Astrocyte of the spinal cord (primary cell): ENCODE measurements around the gene COL4A2.
A peak's percentile ranks its signal among the peaks of the same experiment; 100 is the strongest.

Experiments
- DNase-seq: peaks from one replicate; pipeline ENCODE4 v3.0.0; 2011; ENCODE audit warnings: low read depth, low spot score
- H3K4me3 ChIP-seq: 2 replicates; pipeline ENCODE4 v1.5.1; 2011; ENCODE audit warnings: low read depth, mild to moderate bottlenecking, low read length, moderate library complexity
- in situ Hi-C: cut with HindIII; loops from 2 replicates; pipeline ENCODE4 v1.10.0; 2017; ENCODE audit warnings: low sequenced_read_pairs
- TF ChIP-seq, protein P1 (sequence below): IDR thresholded peaks from 2 replicates; pipeline ENCODE4 v1.5.1; 2012; ENCODE audit warnings: low read depth, mild to moderate bottlenecking, low read length, inconsistent platforms

COL4A2 gene

DNA sequence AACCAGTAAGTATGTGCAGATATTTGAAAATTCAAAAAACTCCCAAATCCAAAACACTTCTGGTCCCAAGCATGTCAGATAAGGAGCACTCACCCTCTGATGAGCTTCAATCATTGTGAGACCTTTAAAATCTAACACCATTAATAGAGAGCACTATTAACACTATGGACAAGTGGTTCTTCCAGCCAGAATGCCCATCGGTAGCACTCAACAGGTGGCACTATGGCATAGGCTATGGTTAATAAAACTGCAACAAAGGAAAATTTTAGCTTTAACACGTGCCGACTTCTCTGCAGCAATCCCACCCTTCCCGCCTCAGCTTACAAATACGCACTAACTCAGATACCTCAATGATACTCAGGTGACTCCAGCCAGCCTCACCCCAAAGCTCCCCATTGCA is 62.3 kb downstream of the COL4A2 start:
- in situ Hi-C loops, result no loop called here
- no peak overlapping the region for H3K4me3 ChIP-seq
- TF ChIP-seq, protein P1, sequence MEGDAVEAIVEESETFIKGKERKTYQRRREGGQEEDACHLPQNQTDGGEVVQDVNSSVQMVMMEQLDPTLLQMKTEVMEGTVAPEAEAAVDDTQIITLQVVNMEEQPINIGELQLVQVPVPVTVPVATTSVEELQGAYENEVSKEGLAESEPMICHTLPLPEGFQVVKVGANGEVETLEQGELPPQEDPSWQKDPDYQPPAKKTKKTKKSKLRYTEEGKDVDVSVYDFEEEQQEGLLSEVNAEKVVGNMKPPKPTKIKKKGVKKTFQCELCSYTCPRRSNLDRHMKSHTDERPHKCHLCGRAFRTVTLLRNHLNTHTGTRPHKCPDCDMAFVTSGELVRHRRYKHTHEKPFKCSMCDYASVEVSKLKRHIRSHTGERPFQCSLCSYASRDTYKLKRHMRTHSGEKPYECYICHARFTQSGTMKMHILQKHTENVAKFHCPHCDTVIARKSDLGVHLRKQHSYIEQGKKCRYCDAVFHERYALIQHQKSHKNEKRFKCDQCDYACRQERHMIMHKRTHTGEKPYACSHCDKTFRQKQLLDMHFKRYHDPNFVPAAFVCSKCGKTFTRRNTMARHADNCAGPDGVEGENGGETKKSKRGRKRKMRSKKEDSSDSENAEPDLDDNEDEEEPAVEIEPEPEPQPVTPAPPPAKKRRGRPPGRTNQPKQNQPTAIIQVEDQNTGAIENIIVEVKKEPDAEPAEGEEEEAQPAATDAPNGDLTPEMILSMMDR, result no peak
- no peak for DNase-seq

- in situ Hi-C loops, result no loop called here
- DNase-seq, result peak; percentile 45
- H3K4me3 ChIP-seq, result no peak overlapping the region
- TF ChIP-seq, protein P1, result no peak
Measured at GRCh38 chr13:110371550-110372465, 64.7 kb downstream of the COL4A2 start.

DNA sequence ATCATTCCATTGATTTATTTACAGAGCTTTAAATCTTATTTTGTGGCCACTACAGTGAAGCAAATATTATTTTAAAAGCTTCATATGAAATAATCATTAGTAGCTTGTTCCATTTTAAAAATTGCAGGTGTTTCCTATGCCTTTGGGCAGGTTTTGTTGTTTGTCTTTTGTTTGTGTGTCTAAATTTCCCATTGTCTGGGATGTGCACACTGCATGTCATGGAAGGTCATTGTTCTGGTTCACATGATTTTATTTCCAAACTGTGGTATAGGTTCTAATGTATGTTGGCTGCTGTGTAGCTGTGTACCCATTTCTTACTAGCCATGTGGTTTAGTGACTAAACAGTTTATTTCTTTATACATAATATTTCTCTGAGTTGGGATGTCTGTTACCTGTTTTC is 65.6 kb downstream of the COL4A2 start:
- DNase-seq, result no peak
- no peak overlapping the region for H3K4me3 ChIP-seq
- in situ Hi-C loops, result no loop called here
- TF ChIP-seq, protein P1, result no peak

DNA sequence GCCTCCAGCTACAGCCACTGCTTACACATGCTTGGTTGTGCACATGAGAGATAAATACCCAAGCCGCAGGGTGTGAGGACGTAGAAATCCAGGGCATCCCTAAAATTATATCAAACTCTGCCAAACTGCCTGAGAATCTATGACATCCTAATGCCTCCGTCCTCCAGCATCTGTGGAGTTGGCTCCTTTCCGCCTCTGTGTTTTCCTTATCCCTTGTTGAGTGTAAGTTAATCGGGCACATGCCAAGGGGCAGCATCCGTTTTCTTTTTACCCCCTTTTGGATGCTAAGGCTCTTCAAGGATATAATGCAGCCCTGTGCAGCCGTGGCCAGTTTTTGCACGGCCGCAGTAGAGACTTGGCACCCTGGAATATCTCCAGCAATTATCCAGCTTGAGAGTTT is 66.5 kb downstream of the COL4A2 start:
- DNase-seq, result no peak
- in situ Hi-C loops, result no loop called here
- no peak overlapping the region for H3K4me3 ChIP-seq
- TF ChIP-seq, protein P1, result no peak

GRCh38 chr13:110374431-110375370 is 67.6 kb downstream of the COL4A2 start:
- TF ChIP-seq, protein P1, result no peak
- H3K4me3 ChIP-seq, result no peak overlapping the region
- DNase-seq, result no peak
- in situ Hi-C loops, result no loop called here

- in situ Hi-C loops, result no loop called here
- no peak for DNase-seq
- TF ChIP-seq, protein P1, result no peak
- H3K4me3 ChIP-seq, result no peak overlapping the region
Measured at GRCh38 chr13:110376120-110376519, 69.0 kb downstream of the COL4A2 start.
